GM12874 (cell line): ENCODE data around the gene SHC2.

Experiments used
- TF ChIP-seq, protein P1 (sequence below): IDR thresholded peaks from 2 replicates; pipeline ENCODE4 v1.5.1; 2011; ENCODE audit warnings: low read depth, mild to moderate bottlenecking, control low read depth, low read length, moderate library complexity; ENCODE audit not compliant: insufficient read depth

The SHC2 gene

DNA sequence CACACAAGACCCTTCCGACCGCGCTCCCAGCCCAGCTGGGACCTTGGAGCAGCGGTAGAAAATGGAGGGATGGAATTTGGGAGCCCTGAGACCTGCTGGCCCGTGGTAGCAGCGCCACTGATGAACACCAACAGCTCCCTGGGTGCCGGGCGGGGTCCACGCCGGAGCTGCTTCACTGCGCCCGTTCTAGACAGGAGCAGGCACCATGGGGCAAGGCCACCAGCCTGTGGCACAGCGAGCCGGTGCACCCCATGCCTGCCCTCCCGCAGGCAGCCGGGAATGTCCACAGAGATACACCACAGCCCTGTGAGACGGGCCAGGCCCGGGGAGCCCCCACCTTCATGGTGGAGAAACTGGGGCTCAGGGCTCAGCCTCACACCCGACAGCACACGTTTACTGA lies 9.9 kb upstream of the SHC2 start:
- TF ChIP-seq, protein P1, sequence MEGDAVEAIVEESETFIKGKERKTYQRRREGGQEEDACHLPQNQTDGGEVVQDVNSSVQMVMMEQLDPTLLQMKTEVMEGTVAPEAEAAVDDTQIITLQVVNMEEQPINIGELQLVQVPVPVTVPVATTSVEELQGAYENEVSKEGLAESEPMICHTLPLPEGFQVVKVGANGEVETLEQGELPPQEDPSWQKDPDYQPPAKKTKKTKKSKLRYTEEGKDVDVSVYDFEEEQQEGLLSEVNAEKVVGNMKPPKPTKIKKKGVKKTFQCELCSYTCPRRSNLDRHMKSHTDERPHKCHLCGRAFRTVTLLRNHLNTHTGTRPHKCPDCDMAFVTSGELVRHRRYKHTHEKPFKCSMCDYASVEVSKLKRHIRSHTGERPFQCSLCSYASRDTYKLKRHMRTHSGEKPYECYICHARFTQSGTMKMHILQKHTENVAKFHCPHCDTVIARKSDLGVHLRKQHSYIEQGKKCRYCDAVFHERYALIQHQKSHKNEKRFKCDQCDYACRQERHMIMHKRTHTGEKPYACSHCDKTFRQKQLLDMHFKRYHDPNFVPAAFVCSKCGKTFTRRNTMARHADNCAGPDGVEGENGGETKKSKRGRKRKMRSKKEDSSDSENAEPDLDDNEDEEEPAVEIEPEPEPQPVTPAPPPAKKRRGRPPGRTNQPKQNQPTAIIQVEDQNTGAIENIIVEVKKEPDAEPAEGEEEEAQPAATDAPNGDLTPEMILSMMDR: no peak

DNA sequence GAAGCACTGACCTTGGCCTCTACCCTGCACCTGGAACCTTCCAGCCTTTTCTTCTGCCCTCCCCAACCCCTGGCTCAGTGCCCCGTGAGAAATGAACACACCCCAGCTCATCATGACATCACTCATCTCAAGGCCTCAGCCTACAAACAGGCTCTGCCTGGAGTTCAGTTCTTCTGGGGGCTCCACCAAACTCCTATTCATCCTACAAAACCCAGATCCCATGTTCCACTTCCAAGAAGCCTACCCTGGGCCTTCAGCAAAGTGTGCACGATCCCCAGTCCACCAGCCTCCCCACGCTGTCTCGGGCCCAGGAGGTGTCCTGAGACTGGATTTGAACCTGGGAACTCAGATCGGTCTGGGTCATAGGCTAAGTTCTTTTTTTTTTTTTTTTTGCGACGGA lies 9.0 kb upstream of the SHC2 start:
- TF ChIP-seq, protein P1: no peak

DNA sequence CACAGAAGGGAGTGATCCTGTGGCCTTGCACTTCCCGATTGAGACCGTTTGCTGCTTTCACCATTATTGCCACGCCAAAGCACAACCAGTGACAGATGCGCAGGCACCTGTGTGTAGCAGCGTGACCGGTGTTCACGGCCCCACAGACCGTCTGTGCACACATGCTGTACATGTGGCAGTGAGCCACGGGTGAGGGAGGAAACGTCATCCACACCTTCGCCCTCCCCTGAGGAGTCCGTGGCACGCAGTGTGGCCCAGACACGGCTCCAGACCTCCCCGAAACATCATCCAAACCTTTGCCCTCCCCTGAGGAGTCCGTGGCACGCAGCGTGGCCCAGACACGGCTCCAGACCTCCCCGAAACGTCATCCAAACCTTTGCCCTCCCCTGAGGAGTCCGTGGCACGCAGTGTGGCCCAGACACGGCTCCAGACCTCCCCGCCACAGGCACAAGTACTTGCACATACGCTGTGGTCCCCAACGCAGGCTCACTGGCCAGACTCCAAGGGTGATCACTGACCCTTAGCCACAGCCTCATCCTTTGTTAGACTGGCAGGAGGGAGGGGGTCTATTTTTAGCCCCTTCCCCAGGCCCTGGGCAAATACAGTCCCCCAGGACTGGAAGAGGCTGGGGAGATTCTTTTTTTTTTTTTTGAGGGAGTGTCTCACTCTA lies 7.9 kb upstream of the SHC2 start:
- TF ChIP-seq, protein P1: no peak

DNA sequence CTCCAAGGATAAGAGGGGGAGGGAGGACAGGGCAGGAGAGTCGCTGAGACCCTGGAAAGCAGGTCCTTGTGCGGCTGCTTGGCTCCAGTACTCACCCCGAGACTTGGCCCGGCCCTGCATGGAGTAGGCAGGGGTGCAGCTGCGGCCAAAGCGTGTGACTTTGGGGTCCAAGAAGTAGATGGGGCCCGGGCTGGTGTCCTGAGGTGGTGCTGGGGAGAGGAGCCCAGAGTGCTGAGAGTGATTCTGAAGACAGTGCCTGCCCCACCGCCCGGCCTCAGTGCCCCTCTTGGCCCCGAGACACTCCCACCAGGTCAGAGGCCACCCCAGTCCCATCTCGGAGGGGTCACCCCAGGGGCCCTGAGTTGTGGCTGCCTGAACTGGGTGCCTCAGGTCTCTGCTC lies 6.7 kb upstream of the SHC2 start:
- TF ChIP-seq, protein P1: no peak

DNA sequence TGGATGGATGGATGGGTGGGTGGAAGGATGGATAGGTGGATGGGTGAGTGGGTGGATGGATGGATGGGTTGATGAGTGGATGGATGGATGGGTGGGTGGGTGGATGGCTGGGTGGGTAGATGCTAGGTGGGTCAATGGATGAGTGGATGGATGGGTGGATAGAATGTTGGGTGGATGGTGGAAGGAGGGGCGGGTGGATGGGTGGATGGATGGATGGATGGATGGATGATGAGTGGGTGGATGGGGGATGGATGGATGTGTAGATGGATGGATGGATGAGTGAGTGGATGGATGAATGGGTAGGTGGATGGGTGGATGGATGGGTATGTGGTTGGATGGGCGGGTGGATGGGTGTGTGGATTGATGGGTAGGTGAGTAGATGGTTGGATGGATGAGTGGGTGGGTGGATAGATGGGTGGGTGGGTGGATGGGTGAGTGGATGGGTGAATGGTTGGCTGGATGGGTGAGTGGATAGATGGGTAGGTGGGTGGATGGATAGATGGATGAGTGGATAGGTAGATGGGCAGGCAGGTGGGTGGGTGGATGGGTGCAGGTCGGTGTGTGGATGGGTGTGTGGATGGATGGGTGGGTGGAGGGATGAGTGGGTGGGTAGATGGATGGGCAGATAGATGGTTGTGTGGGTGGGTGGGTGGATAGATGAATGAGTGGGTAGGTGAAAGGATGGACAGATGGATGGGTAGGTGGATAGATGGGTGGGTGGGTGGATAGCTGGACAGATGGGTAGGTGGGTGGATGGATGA lies 4.4 kb upstream of the SHC2 start:
- TF ChIP-seq, protein P1: no peak

DNA sequence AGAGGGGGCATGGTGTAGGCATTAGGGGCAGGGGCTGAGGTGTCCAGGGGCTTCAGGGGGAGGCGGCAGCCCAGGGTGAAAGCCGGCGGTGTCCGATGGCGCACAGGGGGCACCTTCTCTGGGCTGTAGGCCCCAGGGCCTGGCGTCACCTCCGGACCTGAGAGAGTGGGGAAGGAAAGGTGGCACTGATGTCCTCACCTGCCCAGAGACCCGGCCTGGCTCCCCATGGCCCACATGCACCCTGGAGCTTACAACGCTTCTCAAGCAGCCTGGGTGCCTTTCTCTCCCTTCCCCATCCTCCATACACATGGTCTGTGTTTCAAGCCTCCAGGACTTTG lies 3.3 kb upstream of the SHC2 start:
- TF ChIP-seq, protein P1: no peak

DNA sequence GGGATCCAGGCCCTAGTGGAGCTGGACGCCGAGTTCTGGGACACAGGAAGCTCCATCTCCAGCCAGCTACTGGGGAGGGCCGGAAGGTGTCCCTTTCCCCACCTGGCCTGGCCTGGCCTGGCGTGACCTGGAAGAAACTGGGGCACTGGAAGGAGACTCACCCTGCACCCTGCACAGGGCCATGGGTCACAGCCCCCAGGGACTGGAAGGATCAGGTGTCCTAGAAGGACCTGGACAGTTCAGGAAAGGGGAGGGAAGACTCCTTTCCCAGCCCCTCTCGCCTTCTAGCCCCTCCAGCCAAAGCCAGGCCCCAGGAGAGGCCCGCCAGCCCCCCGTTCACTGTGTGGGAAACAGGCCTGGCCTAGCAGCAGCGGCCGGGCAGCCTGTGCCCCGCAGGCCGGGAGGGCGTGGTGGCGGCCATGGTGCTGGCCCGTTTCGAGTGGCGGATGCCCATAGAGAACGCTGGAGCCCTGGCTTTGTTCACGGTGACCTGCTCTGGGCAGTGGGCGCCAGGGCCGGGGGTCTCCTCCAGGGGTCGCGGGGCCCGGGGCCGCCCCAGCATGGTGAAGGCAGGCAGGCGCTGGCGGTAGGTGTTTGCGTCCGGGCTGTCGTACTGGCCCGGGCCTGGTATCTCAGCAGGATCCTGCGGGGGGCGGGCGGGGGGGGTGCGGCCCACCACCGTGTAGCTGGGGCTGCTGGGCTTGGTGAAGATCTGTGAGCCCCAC lies 2.8 kb upstream of the SHC2 start:
- TF ChIP-seq, protein P1: no peak
